ENCODE measurements around the gene POU2F3. TPM values are rescaled to one million over a fixed set of nuclear protein-coding genes. Genes with fewer than 3 reads are reported as not detected.

Gene POU2F3
- total RNA-seq, 4 donors from 2014 or later, result 0.27 to 0.46 TPM; not detected in 2

- Histone ChIP-seq H3K27ac (peak overlapping the region in 3 of 4 donors; percentile 62 to 75 (median 70)), H3K4me1 (peaks cover 0 to 82% (median 32%) of the 10 kb centered on the region in 3 donors), H3K4me3 (no peak overlapping the region), H3K36me3 (peaks cover 0 to 21% of the 10 kb centered on the region in 2 donors), H3K27me3 (no peaks in the 10 kb centered on the region), H3K9me3 (no peaks in the 10 kb centered on the region)
- peak; percentile 76 for ATAC-seq
- 20 to 87% methylated on average over 4 to 7 of the region's 22 CpGs for WGBS, 2 donors (ENCODE audit: low coverage in 1 of 2)
- TF ChIP-seq EP300 (IDR thresholded peaks at IDR 0.05) (no peak), CTCF (IDR thresholded peaks at IDR 0.05) (peak in 1 of 4 experiments; percentile 21)
Observed at GRCh38 chr11:120224972-120225909, 14.7 kb upstream of the POU2F3 start.

GRCh38 chr11:120226242-120226641, 13.7 kb upstream of the POU2F3 start:
- peaks cover 0 to 21% of the 10 kb centered on the region in 2 donors for H3K36me3 ChIP-seq
- ATAC-seq, result no peak
- H3K27ac ChIP-seq, result peak overlapping the region in 3 of 4 donors; percentile 62 to 75 (median 70)
- TF ChIP-seq CTCF (IDR thresholded peaks at IDR 0.05) (no peak), EP300 (IDR thresholded peaks at IDR 0.05) (no peak), POLR2A (IDR thresholded peaks at IDR 0.05) (no peak), POLR2AphosphoS5 (IDR thresholded peaks at IDR 0.05) (no peak)
- no peaks in the 10 kb centered on the region for H3K9me3 ChIP-seq
- H3K4me1 ChIP-seq, result peaks cover 0 to 72% (median 22%) of the 10 kb centered on the region in 3 donors
- no peaks in the 10 kb centered on the region for H3K27me3 ChIP-seq
- WGBS, 2 donors (ENCODE audit: low coverage in 1 of 2), result 76% methylated on average over 4 of the region's 5 CpGs; no CpG with 5 or more reads in 1 of the 2 donors
- H3K4me3 ChIP-seq, result no peak overlapping the region

GRCh38 chr11:120226714-120227113, 13.2 kb upstream of the POU2F3 start:
- Histone ChIP-seq H3K4me1 (peaks cover 0 to 67% (median 22%) of the 10 kb centered on the region in 3 donors), H3K4me3 (no peak overlapping the region), H3K27ac (peak overlapping the region in 3 of 4 donors; percentile 62 to 75 (median 70)), H3K27me3 (peaks cover under 1% of the 10 kb centered on the region), H3K36me3 (peaks cover 0 to 21% of the 10 kb centered on the region in 2 donors), H3K9me3 (no peaks in the 10 kb centered on the region)
- 50 to 72% methylated on average over 2 to 3 of the region's 13 CpGs for WGBS, 2 donors (ENCODE audit: low coverage in 1 of 2)
- TF ChIP-seq POLR2AphosphoS5 (IDR thresholded peaks at IDR 0.05) (no peak), POLR2A (IDR thresholded peaks at IDR 0.05) (no peak), CTCF (IDR thresholded peaks at IDR 0.05) (no peak), EP300 (IDR thresholded peaks at IDR 0.05) (no peak)
- no peak for ATAC-seq

GRCh38 chr11:120227228-120227852, 12.6 kb upstream of the POU2F3 start:
- H3K9me3 ChIP-seq, result no peaks in the 10 kb centered on the region
- no peak for ATAC-seq
- no peak overlapping the region for H3K4me3 ChIP-seq
- H3K36me3 ChIP-seq, result peaks cover 0 to 21% of the 10 kb centered on the region in 2 donors
- peak overlapping the region in 2 of 4 donors; percentile 17 to 62 for H3K27ac ChIP-seq
- H3K27me3 ChIP-seq, result peaks cover 7% of the 10 kb centered on the region
- no peak for TF ChIP-seq POLR2A (IDR thresholded peaks at IDR 0.05)
- no peak for TF ChIP-seq CTCF (IDR thresholded peaks at IDR 0.05)
- no peak for TF ChIP-seq POLR2AphosphoS5 (IDR thresholded peaks at IDR 0.05)
- no peak for TF ChIP-seq EP300 (IDR thresholded peaks at IDR 0.05)
- peaks cover 0 to 61% (median 22%) of the 10 kb centered on the region in 3 donors for H3K4me1 ChIP-seq
- 63 to 78% methylated on average over 1 to 2 of the region's 5 CpGs for WGBS, 2 donors (ENCODE audit: low coverage in 1 of 2)
